Stimulated activated CD4-positive, alpha-beta T cell treated with anti-CD3 and anti-CD28 coated beads, Interleukin-1b, Interleukin-23, amount 100 ng/mL, for 48 hours (primary cell): ENCODE measurements around the gene CASP14.
"Not testable (repeated sequence)": the region's sequence is repeated elsewhere in the genome, so short reads cannot be mapped to it uniquely, and the experiment has no call there.

ENCODE experiments used
- DNase-seq: peaks from one replicate; pipeline ENCODE4 v3.0.0-alpha.2; 2020

Gene CASP14, protein sequence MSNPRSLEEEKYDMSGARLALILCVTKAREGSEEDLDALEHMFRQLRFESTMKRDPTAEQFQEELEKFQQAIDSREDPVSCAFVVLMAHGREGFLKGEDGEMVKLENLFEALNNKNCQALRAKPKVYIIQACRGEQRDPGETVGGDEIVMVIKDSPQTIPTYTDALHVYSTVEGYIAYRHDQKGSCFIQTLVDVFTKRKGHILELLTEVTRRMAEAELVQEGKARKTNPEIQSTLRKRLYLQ

DNA sequence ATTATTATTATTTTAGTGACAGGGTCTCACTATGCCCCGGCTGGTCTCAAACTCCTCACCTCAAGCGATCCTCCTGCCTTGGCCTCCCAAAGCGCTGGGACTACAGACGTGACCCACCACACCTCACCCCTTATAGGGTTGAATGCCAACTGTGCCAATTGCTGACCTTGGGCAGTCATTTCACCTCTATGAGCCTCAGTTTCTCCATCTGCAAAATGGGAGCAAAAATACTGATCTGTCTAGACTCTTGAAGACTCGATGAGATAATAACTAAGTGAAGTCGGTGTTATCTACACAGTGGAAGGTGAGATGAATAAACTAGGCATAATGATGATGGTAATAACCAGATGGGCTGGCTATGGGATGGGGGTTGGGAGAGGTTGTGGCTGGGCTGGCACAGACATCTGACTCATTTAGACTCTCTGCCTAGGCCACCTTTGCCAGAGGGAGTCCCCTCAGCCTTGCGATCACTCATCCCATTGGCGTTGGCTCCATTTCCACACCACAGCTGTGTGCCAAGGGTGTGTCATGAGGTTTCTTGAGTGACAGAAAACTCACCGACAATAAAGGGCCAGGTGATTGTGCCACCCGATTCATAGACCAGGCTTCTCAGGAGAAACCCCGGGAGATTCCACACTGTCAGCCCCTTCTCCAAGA lies at the start of gene CASP14:
TSS of gene CASP14 (plus strand) at position 596 of the 657 bp plus-strand sequence. CDS start 2,772 bp downstream, outside the sequence.
- no peak for DNase-seq

DNA sequence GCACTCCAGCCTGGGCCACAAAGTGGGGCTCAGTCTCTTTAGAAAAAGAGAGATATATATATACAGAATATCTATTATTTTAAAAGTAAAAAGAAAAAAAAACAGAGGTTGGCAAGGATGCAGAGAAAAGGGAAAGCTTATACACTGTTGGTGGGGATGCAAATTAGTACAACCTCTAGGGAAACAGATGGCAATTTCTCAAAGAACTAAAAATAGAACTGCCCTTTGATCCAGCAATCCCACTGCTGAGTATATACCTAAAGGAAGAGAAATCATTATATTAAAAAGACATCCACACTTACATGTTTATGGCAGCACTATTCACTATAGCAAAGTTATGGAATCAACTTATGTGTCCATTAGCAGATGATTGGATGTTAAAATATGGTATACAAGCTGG lies 41.0 kb upstream of the CASP14 start:
- DNase-seq, result no peak

DNA sequence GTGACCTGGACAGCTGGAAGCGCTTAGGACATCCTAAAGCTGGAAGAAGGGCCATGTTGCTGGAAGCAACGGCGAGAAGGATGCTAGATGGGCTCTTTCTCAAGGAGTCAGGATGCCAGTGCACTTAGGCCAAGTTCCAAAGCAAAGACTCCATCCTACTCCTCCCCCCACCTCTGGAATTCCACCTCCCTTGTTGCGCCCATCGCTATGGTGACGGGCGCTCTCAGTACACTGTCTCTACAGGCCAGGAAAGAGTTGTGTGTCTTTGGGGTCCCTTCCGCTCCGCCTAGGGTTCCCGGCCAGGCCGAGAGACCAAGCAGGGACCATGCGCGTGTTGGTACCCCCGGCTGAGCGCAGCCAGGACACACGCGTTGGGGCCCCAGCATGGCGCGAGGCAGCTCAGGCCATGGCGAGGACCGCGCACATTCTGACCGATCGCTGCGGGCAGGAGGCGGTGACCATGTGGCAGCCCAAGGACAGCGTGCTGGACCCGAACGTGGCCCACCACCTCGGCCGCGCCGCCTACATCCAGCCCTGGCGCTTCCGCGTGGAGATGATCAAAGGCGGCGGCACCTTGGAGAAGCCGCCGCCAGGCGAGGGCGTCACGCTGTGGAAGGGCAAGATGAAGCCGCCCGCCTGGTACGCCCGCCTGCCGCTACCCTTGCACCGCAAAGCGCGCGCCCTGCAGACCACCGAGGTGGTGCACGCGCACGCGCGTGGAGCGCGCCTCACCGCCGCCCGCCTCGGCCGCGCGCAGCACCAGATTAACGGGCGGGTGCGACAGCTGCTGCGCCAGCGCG lies 38.6 kb upstream of the CASP14 start:
- DNase-seq, result no peak

DNA sequence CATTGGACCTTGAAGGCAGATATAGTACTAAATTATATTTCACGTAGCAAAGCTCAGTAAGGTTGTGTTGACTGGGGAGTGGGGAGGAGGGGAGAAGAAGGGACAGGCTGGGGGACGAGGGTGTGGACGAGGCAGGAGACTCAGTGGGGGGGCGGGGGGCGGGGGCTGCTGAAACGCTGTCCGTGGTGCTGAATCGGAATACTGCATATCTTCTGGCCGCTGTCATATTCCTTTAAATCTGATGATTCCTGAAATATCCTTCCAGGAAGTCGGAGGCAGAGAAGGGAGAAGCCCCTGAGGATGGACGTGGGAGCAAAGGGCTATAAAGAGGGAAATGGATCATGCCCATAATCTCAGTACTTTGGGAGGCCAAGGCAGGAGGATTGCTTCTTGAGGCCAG lies 34.7 kb upstream of the CASP14 start:
- no peak for DNase-seq

DNA sequence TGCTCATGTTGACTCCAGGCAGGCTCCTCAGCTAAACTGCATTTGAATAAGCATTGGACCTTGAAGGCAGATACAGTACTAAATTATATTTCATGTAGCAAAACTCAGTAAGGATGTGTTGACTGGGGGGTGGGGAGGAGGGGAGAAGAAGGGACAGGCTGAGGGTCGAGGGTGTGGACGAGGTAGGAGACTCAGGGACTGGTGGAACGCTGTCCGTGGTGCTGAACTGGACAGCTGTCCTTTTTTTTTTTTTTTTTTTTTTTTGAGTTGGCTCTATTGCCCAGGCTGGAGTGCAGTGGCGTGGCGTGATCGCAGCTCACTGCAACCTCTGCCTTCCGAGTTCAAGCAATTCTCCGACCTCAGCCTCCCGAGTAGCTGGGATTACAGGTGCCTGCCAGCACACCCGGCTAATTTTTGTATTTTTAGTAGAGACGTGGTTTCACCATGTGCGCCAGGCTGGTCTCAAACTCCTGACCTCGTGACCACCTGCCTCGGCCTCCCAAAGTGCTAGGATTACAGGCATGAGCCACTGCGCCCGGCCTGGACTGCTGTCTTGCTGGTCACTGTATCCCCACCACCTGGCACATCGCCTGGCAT lies 33.2 kb upstream of the CASP14 start:
- no peak for DNase-seq

DNA sequence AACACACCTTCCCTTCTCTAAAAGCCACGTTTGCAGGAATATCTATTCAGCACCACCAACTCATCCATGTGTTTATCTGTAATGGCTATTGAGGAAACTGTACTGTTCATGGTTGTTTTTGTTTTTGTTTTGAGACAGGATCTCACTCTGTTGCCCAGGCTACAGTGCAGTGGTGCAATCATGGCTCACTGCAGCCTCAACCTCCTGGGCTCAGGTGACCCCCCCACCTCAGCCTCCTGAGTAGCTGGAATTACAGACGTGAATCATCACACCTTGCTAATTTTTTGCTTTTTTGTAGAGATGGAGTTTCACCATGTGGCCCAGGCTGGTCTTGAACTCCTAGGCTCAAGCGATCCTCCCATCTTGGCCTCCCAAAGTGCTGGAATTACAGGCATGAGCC lies 30.4 kb upstream of the CASP14 start:
- DNase-seq, result not testable (repeated sequence)

DNA sequence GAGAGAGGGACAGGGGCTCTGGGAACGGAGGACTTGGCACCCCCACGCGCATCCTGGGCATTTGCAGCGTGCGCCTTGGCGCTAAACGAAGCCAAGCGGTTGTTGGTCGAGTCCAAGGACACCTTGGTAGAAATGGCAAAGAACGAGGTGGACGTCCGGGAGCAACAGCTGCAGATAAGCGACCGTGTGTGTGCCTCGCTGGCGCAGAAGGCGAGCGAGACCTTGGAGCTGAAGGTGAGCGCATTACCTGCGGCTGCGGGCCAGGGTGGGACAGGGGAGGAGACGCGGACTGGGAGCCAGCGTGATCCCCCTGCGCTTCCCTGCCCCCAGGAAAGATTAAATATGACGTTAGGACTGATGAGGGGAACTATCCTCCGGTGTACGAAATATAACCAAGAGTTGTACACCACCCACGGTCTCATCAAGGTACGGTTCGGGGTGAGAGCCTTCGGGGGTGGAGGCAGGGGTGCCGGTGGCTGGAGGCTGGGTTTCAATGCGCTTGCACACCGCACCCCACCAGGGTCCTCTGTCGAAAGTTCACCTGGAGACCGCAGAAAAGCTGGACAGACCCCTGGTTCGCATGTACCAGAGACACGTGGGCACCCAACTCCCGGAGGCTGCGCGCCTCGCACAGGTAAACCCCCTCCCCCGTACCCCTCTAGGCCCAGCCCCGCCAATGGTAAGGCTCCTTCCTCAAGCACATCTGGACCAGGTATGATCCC lies 27.8 kb upstream of the CASP14 start:
- no peak for DNase-seq

DNA sequence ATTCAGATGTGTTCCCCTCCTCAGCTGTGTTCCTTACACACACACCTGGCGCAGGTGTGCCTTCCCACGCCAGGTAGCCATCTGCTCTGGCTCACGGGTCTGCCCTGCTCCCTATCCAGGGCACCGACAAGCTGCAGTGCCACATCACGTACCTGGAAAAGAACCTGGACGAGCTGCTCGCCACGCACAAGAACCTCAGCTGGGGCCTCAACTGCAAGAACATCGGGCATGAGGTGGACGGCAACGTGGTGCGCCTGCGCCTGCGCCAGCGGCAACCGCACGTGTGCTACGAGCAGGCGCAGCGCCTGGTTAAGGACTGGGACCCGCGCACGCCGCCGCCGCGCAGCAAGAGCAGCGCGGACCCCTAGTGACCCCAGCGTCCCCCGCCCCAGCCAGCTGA lies 26.5 kb upstream of the CASP14 start:
- no peak for DNase-seq

DNA sequence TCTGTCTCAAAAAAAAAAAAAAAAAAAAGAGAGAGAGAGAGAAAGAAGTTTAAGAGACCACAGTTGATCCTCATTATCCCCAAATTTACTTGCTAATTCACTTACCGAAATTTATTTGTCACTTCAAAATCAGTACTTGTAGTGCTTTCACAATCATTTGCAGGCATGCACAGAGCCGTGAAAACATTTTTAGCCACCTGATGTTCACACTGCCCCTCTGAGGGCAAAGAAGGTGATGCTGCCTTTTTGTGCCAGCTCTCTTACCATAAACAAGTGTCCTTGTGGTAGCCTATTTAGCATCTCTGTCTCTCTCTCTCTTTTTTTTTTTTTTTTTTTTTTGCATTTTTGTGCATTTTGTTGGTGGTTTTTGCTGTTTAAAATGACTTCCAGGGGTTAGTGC lies 24.1 kb upstream of the CASP14 start:
- no peak for DNase-seq

DNA sequence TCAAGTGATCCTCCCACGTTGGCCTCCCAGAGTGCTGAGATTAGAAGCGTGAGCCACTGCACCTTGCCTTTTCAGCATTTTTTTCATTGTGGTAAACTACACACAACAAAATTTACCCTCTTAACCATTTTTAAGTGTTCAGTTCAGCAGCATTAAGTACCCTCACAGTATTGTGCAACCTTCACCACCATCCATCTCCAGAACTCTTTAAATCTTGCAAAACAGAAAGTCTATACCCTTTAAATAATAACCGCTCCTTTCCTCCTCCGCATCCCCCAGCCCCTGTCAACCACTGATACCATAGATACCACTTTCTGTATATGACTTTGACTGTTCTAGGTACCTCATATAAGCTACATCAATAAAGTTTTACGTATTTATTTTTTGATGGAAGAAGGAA lies 20.8 kb upstream of the CASP14 start:
- no peak for DNase-seq

DNA sequence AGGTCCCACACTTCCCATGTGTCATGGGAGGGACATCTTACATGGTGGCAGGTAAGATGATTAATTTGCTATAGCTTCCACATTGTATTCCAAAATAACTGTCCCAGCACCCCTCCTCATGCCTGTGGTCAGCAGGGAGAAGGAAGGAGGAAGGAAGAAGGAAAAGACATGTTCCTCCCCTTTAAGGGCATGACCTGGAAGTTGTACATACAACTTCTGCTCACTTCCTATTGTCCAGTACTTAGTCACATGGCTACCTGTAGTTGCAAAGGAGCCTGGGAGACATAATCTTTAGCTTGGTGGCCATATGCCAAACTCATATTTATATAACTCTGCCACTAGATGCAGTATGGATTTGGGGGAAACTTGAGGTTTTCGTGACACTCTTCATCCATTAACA lies 17.6 kb upstream of the CASP14 start:
- no peak for DNase-seq

DNA sequence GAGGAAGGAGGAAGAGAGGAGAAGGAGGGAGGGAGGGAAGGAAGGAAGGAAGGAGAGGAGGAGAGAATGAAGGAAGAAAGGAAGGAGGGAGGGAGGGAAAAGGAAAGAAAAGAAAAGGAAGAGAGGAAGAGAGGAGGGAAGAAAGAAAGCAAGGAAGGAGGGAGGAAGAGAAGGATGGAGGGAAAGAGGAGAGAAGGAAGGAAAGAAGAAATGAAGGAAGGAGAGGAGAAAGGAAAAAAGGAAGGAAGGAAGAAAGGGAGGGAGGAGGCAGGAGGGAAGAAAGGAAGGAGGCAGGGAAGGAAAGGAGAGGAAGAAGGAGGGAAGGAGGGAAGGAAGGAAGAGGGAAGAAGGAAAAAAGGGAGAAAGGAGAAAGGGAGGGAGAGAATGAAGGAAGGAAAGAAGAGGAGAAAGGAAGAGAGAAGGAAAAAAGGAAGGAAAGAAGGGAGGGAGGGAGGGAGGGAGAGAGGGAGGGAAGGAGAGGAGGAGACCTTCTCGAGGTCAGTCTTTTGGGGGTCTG lies 13.4 kb upstream of the CASP14 start:
- no peak for DNase-seq

DNA sequence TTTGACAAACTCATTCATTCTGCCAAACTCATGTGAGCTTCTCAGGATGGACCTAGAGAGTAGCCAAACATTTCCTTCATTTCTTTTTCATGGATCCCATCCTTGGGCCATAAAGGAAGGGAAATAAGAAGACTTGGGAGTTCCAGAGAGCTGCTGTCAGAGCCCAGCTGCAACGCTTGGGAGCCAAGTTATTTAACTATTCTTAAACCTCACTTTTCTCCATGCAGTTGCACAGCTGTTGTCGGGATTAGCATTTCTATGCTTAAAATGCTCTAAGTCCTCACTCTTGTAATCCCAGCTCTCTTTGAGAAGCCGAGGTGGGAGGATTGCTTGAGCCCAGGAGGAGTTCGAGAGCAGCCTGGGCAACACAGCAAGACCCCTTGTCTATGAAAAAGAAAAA lies 11.7 kb upstream of the CASP14 start:
- DNase-seq, result no peak

DNA sequence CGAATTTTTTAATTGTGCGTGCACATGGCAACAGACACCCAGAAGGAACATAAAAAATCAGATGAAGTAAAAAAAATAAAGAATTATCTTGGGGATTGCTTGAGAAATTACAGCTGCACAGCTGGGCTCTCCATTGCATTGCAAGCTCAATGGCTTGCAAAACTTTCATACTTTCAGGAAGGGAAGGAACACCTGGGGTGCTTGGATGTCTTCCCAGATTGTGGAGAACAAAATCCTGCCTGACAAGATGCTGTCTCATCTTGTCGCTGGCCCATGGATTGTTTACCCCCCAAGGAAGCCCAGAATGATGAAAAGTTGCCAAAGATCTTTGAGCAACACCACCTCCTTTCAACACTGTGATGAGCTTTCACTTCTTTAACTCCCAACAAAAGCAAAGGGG lies 11.0 kb upstream of the CASP14 start:
- no peak for DNase-seq

DNA sequence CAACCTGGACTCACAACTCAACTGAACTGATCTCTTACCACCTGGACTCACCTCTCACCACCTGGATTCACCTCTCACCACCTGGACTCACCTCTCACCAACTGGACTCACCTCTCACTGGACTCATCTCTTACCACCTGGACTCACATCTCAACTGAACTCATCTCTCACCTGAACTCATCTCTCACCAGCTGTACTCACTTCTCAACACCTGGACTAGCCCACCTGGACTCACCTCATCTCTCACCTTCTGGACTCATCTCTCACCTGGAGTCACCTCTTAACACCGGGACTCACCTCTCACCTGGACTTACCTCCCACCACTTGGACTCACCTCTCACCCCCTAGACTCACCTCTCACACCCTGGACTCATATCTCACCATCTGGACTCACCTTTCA lies 7.3 kb upstream of the CASP14 start:
- DNase-seq, result no peak

DNA sequence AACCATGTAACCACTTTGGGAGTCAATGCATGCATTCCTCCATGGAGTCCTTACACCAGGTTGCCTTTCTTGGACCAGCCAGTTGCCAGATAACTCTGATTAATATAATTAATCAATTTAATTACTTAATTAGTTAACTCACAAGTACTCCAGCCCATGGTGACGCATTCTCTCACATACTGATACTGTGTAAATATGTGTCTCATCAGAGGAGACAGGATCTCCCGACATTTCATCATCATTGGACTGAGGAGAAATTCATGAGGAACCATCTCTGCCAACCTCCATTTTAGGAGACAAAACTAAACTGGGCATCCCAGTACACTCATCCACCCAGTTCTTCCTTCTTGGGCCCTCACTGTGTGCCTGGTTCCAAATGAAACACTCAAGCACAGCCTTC lies 6.5 kb upstream of the CASP14 start:
- no peak for DNase-seq

DNA sequence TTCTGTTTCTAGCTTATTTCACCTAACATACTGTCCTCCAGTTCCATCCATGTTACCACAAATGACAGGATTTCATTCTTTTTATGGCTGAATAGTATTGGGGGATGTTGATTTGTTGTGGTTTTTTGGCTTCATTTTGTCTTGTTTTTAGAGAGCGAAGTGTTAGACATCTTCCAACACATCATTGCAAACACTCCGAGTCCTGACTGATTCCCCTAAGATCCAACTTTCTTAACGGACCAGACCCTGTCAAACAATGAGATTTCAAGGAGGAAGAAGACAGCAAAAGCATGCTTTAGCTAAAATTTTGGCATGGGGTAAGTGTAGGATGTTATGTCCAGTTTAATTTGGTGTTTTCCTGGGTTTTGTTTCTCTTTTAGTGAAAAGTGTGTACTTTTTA lies 3.8 kb upstream of the CASP14 start:
- DNase-seq, result no peak

DNA sequence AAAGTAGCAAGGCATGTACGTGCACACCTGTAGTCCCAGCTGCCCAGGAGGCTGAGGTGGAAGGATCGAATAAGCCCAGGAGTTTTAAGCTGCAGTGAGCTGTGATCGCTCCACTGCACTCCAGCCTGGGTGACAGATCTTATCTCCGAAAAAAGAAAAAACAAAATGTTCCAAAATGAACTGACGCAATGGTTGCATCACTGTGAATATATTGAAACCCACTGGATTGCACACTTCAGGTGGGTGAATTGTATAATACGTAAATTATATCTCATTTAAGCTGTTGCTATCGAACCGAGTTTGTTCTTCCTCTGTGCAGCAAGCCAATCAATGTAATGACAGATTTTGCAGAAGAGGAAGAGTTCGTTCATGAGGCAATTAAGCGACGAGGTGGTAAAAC lies 1.6 kb upstream of the CASP14 start:
- no peak for DNase-seq

DNA sequence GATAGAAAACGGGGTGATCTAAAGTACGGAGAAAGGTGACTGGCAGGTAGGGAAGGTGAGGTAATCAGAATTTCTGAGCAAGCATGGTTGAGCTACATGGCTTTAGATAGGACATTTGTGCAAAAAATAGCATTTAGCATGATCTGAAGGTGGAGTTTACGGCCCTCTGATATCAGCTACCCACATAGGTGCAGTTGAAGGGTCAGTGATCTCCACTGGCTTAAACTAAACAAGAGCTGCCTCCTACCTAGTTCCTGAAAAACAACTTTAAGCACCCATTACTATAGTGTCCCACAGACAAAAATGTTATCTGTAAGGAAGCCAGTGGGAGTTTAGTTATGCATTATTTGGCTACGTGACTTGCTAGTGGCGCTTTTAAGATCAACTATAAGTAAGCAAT lies 1.2 kb upstream of the CASP14 start:
- no peak for DNase-seq

DNA sequence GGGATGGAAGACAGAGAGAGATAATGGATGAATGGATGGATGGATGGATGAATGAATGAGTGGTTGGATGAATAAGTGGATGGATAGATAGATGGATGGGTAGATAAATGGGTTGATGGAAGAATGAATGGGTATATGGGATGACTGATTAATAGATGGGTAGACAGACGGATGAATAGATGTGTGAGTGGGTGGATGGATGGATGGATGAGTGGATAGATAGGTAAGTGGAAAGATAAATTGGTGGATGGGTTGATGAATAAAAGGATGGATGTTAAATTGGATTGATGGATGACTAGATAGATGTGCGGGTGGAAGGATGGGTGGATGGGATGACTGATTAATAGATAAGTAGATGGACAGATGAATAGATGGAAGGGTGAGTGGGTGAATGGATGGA lies 1.4 kb downstream of the CASP14 start:
- no peak for DNase-seq

DNA sequence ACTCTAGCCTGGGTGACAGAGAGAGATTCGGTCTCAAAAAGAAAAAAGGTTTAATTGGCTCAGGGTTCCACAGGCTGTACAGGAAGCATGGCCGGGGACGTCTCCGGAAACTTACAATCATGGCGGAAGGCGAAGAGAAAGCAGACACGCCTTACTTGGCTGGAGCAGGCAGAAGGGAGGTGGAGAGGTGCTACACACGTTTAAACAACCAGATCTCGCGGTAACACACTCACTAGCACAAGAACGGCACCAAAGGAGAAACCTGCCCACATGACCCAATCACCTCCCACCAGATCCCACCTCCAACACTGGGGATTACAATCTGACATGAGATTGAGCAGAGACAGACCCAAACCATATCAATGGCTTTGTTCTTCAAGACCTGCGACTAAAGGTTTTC lies 12.8 kb downstream of the CASP14 start:
- DNase-seq, result no peak

DNA sequence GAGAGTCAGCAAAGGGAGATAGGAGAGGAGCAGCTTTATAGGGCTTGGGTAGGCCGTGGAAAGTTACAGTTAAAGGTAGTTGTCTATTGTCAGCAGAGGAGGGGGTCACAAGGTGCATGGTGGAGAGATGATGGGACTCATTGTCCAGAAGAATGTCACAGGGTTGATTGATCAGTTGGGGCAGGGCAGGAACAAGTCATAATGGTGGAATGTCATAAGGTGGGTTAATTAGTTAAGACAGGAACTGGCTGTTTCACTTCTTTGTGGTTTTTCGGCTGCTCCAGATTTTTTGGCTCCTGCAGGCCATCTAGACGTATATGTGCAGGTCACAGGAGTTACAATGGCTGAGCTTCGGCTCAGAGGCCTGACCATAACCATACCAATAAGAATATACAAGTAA lies 21.1 kb downstream of the CASP14 start:
- DNase-seq, result not testable (repeated sequence)
